GM19035 (cell line): ENCODE data around the gene TIMM17B.

Source experiments
- ATAC-seq: cut with Tn5 transposase; IDR thresholded peaks from one replicate; pipeline ENCODE4 v1.9.1; 2021; ENCODE audit not compliant: unreplicated experiment

Gene TIMM17B

GRCh38 chrX:48919360-48919841 is 21.8 kb upstream of the TIMM17B start:
- ATAC-seq: peak; percentile 7

GRCh38 chrX:48918643-48919340 is 21.2 kb upstream of the TIMM17B start, which contains the start of gene PIM2:
PIM2 (minus strand) TSS chrX:48919024; CDS start chrX:48918834, 190 bp downstream.
- ATAC-seq: peak; percentile 83

GRCh38 chrX:48918301-48918642 is 20.7 kb upstream of the TIMM17B start:
- ATAC-seq: no peak

GRCh38 chrX:48917139-48918001 is 19.8 kb upstream of the TIMM17B start:
- no peak for ATAC-seq

GRCh38 chrX:48914593-48915493 is 17.3 kb upstream of the TIMM17B start:
- no peak for ATAC-seq

- ATAC-seq: no peak
Observed at GRCh38 chrX:48913605-48914366, 16.2 kb upstream of the TIMM17B start.

GRCh38 chrX:48911412-48912182 is 14.0 kb upstream of the TIMM17B start, which contains the start of gene SLC35A2:
SLC35A2 (minus strand) TSS chrX:48911646; CDS start chrX:48911636, 10 bp downstream.
- peak; percentile 72 for ATAC-seq

GRCh38 chrX:48910926-48911411 is 13.4 kb upstream of the TIMM17B start:
- peak; percentile 3 for ATAC-seq

GRCh38 chrX:48909703-48910294 is 12.2 kb upstream of the TIMM17B start:
- ATAC-seq: no peak

- ATAC-seq: no peak
Observed at GRCh38 chrX:48908600-48908999, 11.0 kb upstream of the TIMM17B start.

- no peak for ATAC-seq
Observed at GRCh38 chrX:48905090-48905790, 7.7 kb upstream of the TIMM17B start.

GRCh38 chrX:48904626-48905025 is 7.1 kb upstream of the TIMM17B start:
- no peak for ATAC-seq

- ATAC-seq: no peak
Observed at GRCh38 chrX:48904180-48904579, 6.6 kb upstream of the TIMM17B start.

- no peak for ATAC-seq
Observed at GRCh38 chrX:48903290-48903689, 5.7 kb upstream of the TIMM17B start.

- ATAC-seq: no peak
Observed at GRCh38 chrX:48902776-48903175, 5.2 kb upstream of the TIMM17B start.

GRCh38 chrX:48902135-48902534 is 4.6 kb upstream of the TIMM17B start:
- no peak for ATAC-seq

- no peak for ATAC-seq
Observed at GRCh38 chrX:48901069-48901468, 3.5 kb upstream of the TIMM17B start.

- no peak for ATAC-seq
Observed at GRCh38 chrX:48899078-48899410, 1.5 kb upstream of the TIMM17B start.
